Measurements from ENCODE around the gene TOMM40.

The TOMM40 gene

DNA sequence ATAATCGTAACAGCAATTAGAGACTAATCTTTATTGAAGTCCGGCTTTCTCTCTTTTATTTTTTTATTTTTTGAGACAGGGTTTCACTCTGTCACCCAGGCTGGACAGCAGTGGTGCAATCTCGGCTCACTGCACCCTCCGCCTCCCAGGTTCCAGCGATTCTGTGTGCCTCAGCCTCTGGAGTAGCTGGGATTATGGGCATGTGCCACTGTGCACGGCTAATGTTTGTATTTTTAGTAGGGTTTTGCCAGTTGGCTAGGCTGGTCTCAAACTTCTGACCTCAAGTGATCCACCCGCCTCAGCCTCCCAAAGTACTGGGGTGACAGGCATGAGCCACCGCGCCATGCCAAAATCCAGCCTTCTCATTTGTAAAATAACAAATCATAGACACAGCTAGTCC is 58.5 kb downstream of the TOMM40 start:
- H3K9ac ChIP-seq (ENCODE audit: low read depth, low read length): no peak overlapping the region

DNA sequence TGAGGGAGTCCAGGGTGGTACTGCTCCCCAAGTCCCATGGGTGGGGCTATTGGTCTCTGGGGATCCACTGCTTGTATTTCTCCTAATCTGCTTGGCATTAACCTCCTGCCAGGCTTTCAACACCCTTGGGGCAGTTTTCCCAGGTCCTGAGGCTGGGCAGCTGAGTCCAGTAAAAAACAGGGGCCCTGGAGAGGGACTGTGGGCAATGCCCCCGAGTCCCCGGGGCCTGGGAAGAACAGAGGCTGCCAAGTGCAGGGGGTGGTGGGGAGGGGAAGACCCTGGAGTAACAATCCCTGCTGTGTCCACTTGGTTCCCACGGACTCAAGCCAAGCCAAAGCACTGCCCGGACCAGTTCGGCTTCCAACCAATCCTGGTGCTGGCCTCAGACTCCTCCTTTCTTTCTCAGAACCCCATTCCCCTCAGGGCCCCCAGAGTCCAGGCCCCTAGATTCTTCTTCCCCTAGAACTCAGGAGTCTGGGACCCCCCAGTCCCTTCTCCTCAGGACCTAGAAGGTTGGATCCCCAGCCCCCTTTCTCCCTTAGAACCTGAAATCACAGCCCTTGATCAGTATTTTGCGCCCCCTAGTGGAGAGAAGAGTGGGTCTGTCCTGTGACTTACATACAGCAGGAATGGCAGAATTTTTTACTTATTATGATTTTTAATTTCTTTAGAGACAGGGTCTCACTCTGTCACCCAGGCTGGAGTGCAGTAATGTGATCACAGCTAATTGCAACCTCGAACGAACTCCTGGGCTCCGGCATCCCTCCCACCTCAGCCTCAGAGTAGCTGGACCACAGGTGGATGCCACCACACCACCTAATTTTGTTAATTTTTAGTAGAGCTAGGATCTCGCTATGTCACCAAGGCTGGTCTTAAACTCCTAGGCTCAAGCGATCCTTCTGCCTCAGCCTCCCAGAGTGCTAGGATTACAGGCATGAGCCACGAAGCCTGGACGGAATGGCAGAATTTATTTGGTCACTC is 60.4 kb downstream of the TOMM40 start:
- Histone ChIP-seq H3K4me1 (ENCODE audit: insufficient read depth, low read length) (0 out of 2 replicates have a peak, but pooled peaks cover 4% of the 10 kb centered on the region), H3K9me3 (ENCODE audit: control insufficient read depth, insufficient read depth, low read length) (no peaks in the 10 kb centered on the region), H3K36me3 (ENCODE audit: insufficient read depth, low read length) (no peaks in the 10 kb centered on the region; the same call in 1 of the 2 replicates), H3K9ac (ENCODE audit: low read depth, low read length) (no peak overlapping the region)

More for the DNA sequence above, 58.5 kb downstream of the TOMM40 start:
- no peaks in the 10 kb centered on the region; the same call in 1 of the 2 replicates for H3K36me3 ChIP-seq (ENCODE audit: insufficient read depth, low read length)
- H3K4me1 ChIP-seq (ENCODE audit: insufficient read depth, low read length): no peaks in the 10 kb centered on the region
- no peaks in the 10 kb centered on the region for H3K9me3 ChIP-seq (ENCODE audit: control insufficient read depth, insufficient read depth, low read length)

Data from ES-I3 (cell line).